H1 (cell line): ENCODE results near the gene CDC27. TPM values are rescaled to one million over a fixed set of nuclear protein-coding genes. Genes with fewer than 3 reads are reported as not detected.

Experiments
- CTCF ChIA-PET: fragments of 300-600 bp; sonication (Branson Sonifier 250); formaldehyde crosslinking; loops from one replicate; lab custom pipeline; 2021; ENCODE audit not compliant: partially characterized antibody; lab: Charles Lee
- POLR2A ChIA-PET: fragments of 300-600 bp; sonication (Branson Sonifier 250); formaldehyde crosslinking; loops from one replicate; lab custom pipeline; 2021; ENCODE audit warnings: inconsistent platforms; ENCODE audit not compliant: partially characterized antibody; lab: Charles Lee
- DNase-seq, 2 experiments: peaks; one replicate each; pipeline versions ENCODE4 v3.0.0 to v3.0.0-alpha.2; 2010 to 2022; ENCODE audit warnings: low spot score in 2 of 2, low read depth in 1 of 2, mixed read lengths in 1 of 2
- FAIRE-seq: peaks from 2 replicates; lab custom pipeline; 2011; peaks lifted over from hg19 to GRCh38; lab: Jason Lieb, UNC
- H2AFZ ChIP-seq: 2 replicates; pipeline ENCODE4 v1.8.1; 2012; ENCODE audit warnings: low read length, inconsistent platforms
- H2AK5ac ChIP-seq: 2 replicates; pipeline ENCODE4 v1.6.1; 2013; ENCODE audit warnings: low read depth, low read length
- H2BK120ac ChIP-seq: replicated peaks from 2 replicates; pipeline ENCODE3; 2013; ENCODE audit warnings: low read depth, low read length, inconsistent platforms
- H2BK12ac ChIP-seq: 2 replicates; pipeline ENCODE4 v1.6.1; 2013; ENCODE audit warnings: low read depth, low read length
- H2BK15ac ChIP-seq: 2 replicates; pipeline ENCODE4 v1.6.1; 2013; ENCODE audit warnings: low read length
- H2BK20ac ChIP-seq: 2 replicates; pipeline ENCODE4 v1.6.1; 2013; ENCODE audit warnings: low read length
- H2BK5ac ChIP-seq: 2 replicates; pipeline ENCODE4 v1.6.1; 2013; ENCODE audit warnings: low read depth, low read length
- H3K14ac ChIP-seq: 2 replicates; pipeline ENCODE4 v1.6.1; 2013; ENCODE audit warnings: inconsistent platforms; ENCODE audit not compliant: insufficient read length
- H3K18ac ChIP-seq: 2 replicates; pipeline ENCODE4 v1.6.1; 2013; ENCODE audit warnings: low read length; ENCODE audit errors: extremely low read depth
- H3K23ac ChIP-seq: 2 replicates; pipeline ENCODE4 v1.6.1; 2013; ENCODE audit warnings: inconsistent platforms; ENCODE audit not compliant: insufficient read length
- H3K23me2 ChIP-seq: 2 replicates; pipeline ENCODE4 v1.6.1; 2013; ENCODE audit warnings: low read depth, low read length
- H3K27ac ChIP-seq: 2 replicates; pipeline ENCODE4 v1.6.1; 2011; ENCODE audit warnings: low read depth, low read length, inconsistent platforms
- H3K27me3 ChIP-seq, 4 experiments: replicated peaks in 1 of 4; 1 replicate in 1 of 4; 2 replicates in 3 of 4; pipeline versions ENCODE4 v1.6.1 to v1.8.1; 2011 to 2013; ENCODE audit warnings: low read length in 3 of 4, mild to moderate bottlenecking in 3 of 4, inconsistent platforms in 2 of 4, mixed read lengths in 2 of 4, moderate library complexity in 1 of 4; ENCODE audit not compliant: control insufficient read depth in 3 of 4, insufficient read depth in 3 of 4; ENCODE audit errors: extremely low read depth in 1 of 4
- H3K36me3 ChIP-seq, 4 experiments: 2 replicates each; pipeline versions ENCODE4 v1.6.1 to v1.8.1; 2011 to 2013; ENCODE audit warnings: mild to moderate bottlenecking in 4 of 4, low read length in 3 of 4, moderate library complexity in 2 of 4, control low read depth in 1 of 4, inconsistent platforms in 1 of 4; ENCODE audit not compliant: insufficient read depth in 4 of 4, control insufficient read depth in 2 of 4
- H3K4ac ChIP-seq: replicated peaks from 2 replicates; pipeline ENCODE3; 2013; ENCODE audit warnings: low read length, low read depth, mixed read lengths, inconsistent platforms; ENCODE audit not compliant: insufficient read length
- H3K4me1 ChIP-seq, 4 experiments: replicated peaks in 1 of 4; 1 replicate in 1 of 4; 2 replicates in 3 of 4; pipeline versions ENCODE4 v1.6.1 to v1.8.1; 2011 to 2013; ENCODE audit warnings: low read length in 3 of 4, inconsistent platforms in 2 of 4, mixed read lengths in 1 of 4; ENCODE audit not compliant: insufficient read depth in 4 of 4, control insufficient read depth in 3 of 4
- H3K4me2 ChIP-seq, 2 experiments: 2 replicates each; pipeline versions ENCODE4 v1.6.1 to v1.8.1; 2011 to 2013; ENCODE audit warnings: low read depth in 2 of 2, low read length in 2 of 2, control low read depth in 1 of 2, inconsistent platforms in 1 of 2, mild to moderate bottlenecking in 1 of 2; ENCODE audit not compliant: insufficient read depth in 1 of 2
- H3K4me3 ChIP-seq, 4 experiments: fragments of 200-600, 300-600 bp in 1 of 4; sonication (generic), shearing (Covaris generic), sonication (Bioruptor Twin) in 1 of 4; 2 replicates each; pipeline versions ENCODE4 v1.5.1 to v1.8.1; 2011 to 2016; ENCODE audit warnings: low read length in 4 of 4, low read depth in 3 of 4, control low read depth in 2 of 4, inconsistent platforms in 2 of 4, mild to moderate bottlenecking in 2 of 4, mixed read lengths in 1 of 4, moderate library complexity in 1 of 4; ENCODE audit not compliant: insufficient read depth in 2 of 4; ENCODE audit errors: extremely low read depth in 1 of 4
- H3K56ac ChIP-seq: replicated peaks from 2 replicates; pipeline ENCODE3; 2013; ENCODE audit warnings: low read depth, mild to moderate bottlenecking, mixed read lengths, low read length, inconsistent platforms; ENCODE audit not compliant: insufficient read length
- H3K79me1 ChIP-seq: 2 replicates; pipeline ENCODE4 v1.6.1; 2013; ENCODE audit warnings: low read depth, low read length, control low read depth
- H3K79me2 ChIP-seq, 2 experiments: 2 replicates each; pipeline versions ENCODE4 v1.6.1 to v1.8.1; 2012 to 2013; ENCODE audit warnings: low read length in 2 of 2, mild to moderate bottlenecking in 2 of 2, inconsistent platforms in 1 of 2; ENCODE audit not compliant: insufficient read depth in 2 of 2, control insufficient read depth in 1 of 2
- H3K9ac ChIP-seq, 4 experiments: replicated peaks in 1 of 4; 1 replicate in 1 of 4; 2 replicates in 3 of 4; pipeline versions ENCODE4 v1.6.1 to v1.8.1; 2011 to 2013; ENCODE audit warnings: low read depth in 3 of 4, low read length in 3 of 4, control low read depth in 2 of 4, mild to moderate bottlenecking in 2 of 4, moderate library complexity in 2 of 4, inconsistent platforms in 1 of 4; ENCODE audit errors: extremely low read depth in 1 of 4
- H3K9me3 ChIP-seq, 2 experiments: 2 replicates each; pipeline versions ENCODE4 v1.6.1 to v1.8.1; 2012 to 2013; ENCODE audit warnings: mild to moderate bottlenecking in 2 of 2, moderate library complexity in 2 of 2, control low read depth in 1 of 2, inconsistent platforms in 1 of 2, low read depth in 1 of 2, low read length in 1 of 2, mixed read lengths in 1 of 2; ENCODE audit not compliant: insufficient read depth in 2 of 2
- H4K20me1 ChIP-seq, 2 experiments: replicated peaks in 1 of 2; 2 replicates each; pipeline versions ENCODE3 to v1.8.1; 2011 to 2013; ENCODE audit warnings: inconsistent platforms in 2 of 2, low read length in 2 of 2, mild to moderate bottlenecking in 1 of 2; ENCODE audit not compliant: insufficient read depth in 2 of 2, control insufficient read depth in 1 of 2
- H4K5ac ChIP-seq: 2 replicates; pipeline ENCODE4 v1.6.1; 2013; ENCODE audit warnings: low read length, low read depth, mixed read lengths, inconsistent platforms; ENCODE audit not compliant: insufficient read length
- H4K8ac ChIP-seq: 2 replicates; pipeline ENCODE4 v1.8.0; 2013; ENCODE audit warnings: mild to moderate bottlenecking, moderate library complexity, low read length, inconsistent platforms; ENCODE audit not compliant: insufficient read depth; ENCODE audit errors: extremely low read depth
- H4K91ac ChIP-seq: replicated peaks from 2 replicates; pipeline ENCODE3; 2013; ENCODE audit warnings: low read length, mixed read lengths, inconsistent platforms; ENCODE audit not compliant: insufficient read length
- CHD2 ChIP-seq: IDR thresholded peaks from 2 replicates; pipeline ENCODE4 v1.6.1; 2012; ENCODE audit warnings: low read length, improper control_type of control experiment
- CTBP2 ChIP-seq: IDR thresholded peaks from 2 replicates; pipeline ENCODE4 v1.7.0; 2011; ENCODE audit warnings: borderline replicate concordance, mild to moderate bottlenecking, moderate library complexity, mixed read lengths, low read length; ENCODE audit not compliant: insufficient read depth, insufficient read length
- CTCF ChIP-seq, 3 experiments: IDR thresholded peaks; 1 replicate in 2 of 3; 2 replicates in 1 of 3; pipeline versions ENCODE4 v1.5.1 to v1.6.1; 2011; ENCODE audit warnings: low read length in 3 of 3, mild to moderate bottlenecking in 3 of 3, inconsistent platforms in 2 of 3, low read depth in 1 of 3, moderate library complexity in 1 of 3; ENCODE audit not compliant: insufficient read depth in 1 of 3; ENCODE audit errors: control extremely low read depth in 1 of 3
- EGR1 ChIP-seq: IDR thresholded peaks from 2 replicates; pipeline ENCODE4 v1.6.1; 2011; ENCODE audit warnings: low read depth, low read length, borderline replicate concordance
- EZH2 ChIP-seq: fragments of 200-600 bp; sonication (generic); IDR thresholded peaks from 2 replicates; pipeline ENCODE4 v1.7.1; 2012; ENCODE audit warnings: low read depth, mild to moderate bottlenecking, moderate library complexity, low read length, inconsistent platforms; ENCODE audit not compliant: severe bottlenecking
- KDM1A ChIP-seq: fragments of 200-600, 300-600 bp; sonication (generic); IDR thresholded peaks from 2 replicates; pipeline ENCODE4 v1.7.1; 2016; ENCODE audit warnings: mild to moderate bottlenecking, low read length, borderline replicate concordance
- NRF1 ChIP-seq: IDR thresholded peaks from 2 replicates; pipeline ENCODE4 v1.6.1; 2011; ENCODE audit warnings: mild to moderate bottlenecking, low read depth, low read length, improper control_type of control experiment
- RXRA ChIP-seq: IDR thresholded peaks from 2 replicates; pipeline ENCODE4 v1.6.1; 2011; ENCODE audit warnings: low read depth, mild to moderate bottlenecking, low read length, moderate library complexity; ENCODE audit not compliant: insufficient read depth
- SAP30 ChIP-seq: fragments of 300-600 bp; sonication (generic); IDR thresholded peaks from 2 replicates; pipeline ENCODE4 v1.7.1; 2012; ENCODE audit warnings: low read length, moderate library complexity, mild to moderate bottlenecking, inconsistent platforms; ENCODE audit not compliant: insufficient read depth, insufficient replicate concordance
- SP1 ChIP-seq: IDR thresholded peaks from 2 replicates; pipeline ENCODE4 v1.6.1; 2011; ENCODE audit warnings: low read depth, low read length
- TEAD4 ChIP-seq: IDR thresholded peaks from 2 replicates; pipeline ENCODE4 v1.6.1; 2012; ENCODE audit warnings: low read depth, low read length, inconsistent platforms, mixed read lengths
- WGBS, 2 experiments: shearing (Covaris generic) in 1 of 2; methylation state at CpG; one replicate each; pipeline versions ENCODE4 v1.1.6 to v1.1.7; 2013 to 2015; ENCODE audit warnings: low lambda C conversion rate in 2 of 2, mixed read lengths in 2 of 2, inconsistent platforms in 1 of 2, low coverage in 1 of 2, missing lambda C conversion rate in 1 of 2; ENCODE audit not compliant: insufficient replicate concordance in 2 of 2, insufficient coverage in 1 of 2, insufficient read length in 1 of 2; ENCODE audit errors: extremely low coverage in 1 of 2, missing lambda C conversion rate in 1 of 2; 5-methylcytosine and 5-hydroxymethylcytosine counted together
- polyA plus RNA-seq, 7 experiments: library from polyadenylated mRNA; depleted of rRNA in 3 of 7; stranded (reverse) in 5 of 7; unstranded in 2 of 7; fragments of >200 nt in 5 of 7; fragments of 200-250 nt in 2 of 7; gene quantifications; 1 replicate in 5 of 7; 2 replicates in 1 of 7; 4 replicates in 1 of 7; pipeline versions ENCODE4 v1.2.1 to v1.2.3, GENCODE V29; 2011 to 2013; ENCODE audit warnings: missing spikeins in 2 of 7, mixed read lengths in 2 of 7
- total RNA-seq: library from RNA; stranded (reverse); fragmentation: NEBNext Ultra II Directional; extraction: Animal tissue kit (Norgen Biotek cat#: 25700); gene quantifications from 2 replicates; pipeline ENCODE4 v1.2.1, GENCODE V29; 2021

CDC27 gene
- total and polyA plus RNA-seq, 2 of the 8 experiments (the other 6 are each of a cell fraction or from before 2014, with no cell fraction given), result 41.9 to 87.5 TPM

GRCh38 chr17:47223007-47223406 lies 33.9 kb upstream of the CDC27 start:
- Histone ChIP-seq H3K4me2 (no peak overlapping the region), H3K9ac (no peak overlapping the region), H3K79me2 (no peaks in the 10 kb centered on the region), H3K56ac (no peak overlapping the region), H3K27ac (no peak overlapping the region), H3K23ac (no peak overlapping the region), H3K36me3 (no peaks in the 10 kb centered on the region), H4K8ac (no peak overlapping the region), H3K18ac (no peak overlapping the region), H3K79me1 (no peaks in the 10 kb centered on the region), H4K20me1 (no peaks in the 10 kb centered on the region), H2BK20ac (no peak overlapping the region), H2BK15ac (no peak overlapping the region), H3K4me1 (peaks cover 0 to 7% (median 4%) of the 10 kb centered on the region in 4 experiments; a peak in 6 of 7 replicates), H3K9me3 (peaks cover 0 to 10% of the 10 kb centered on the region in 2 experiments; a peak in 2 of 4 replicates), H2AFZ (no peak overlapping the region), H4K91ac (no peak overlapping the region), H3K14ac (no peak overlapping the region), H2BK12ac (no peak overlapping the region), H2BK5ac (no peak overlapping the region), H2BK120ac (no peak overlapping the region), H3K23me2 (no peaks in the 10 kb centered on the region), H3K27me3 (no peaks in the 10 kb centered on the region), H3K4me3 (no peak overlapping the region), H3K4ac (no peak overlapping the region), H2AK5ac (no peak overlapping the region), H4K5ac (no peak overlapping the region)
- POLR2A ChIA-PET, result no interaction called here
- CTCF ChIA-PET, result no interaction called here
- no peak for DNase-seq
- WGBS, 2 experiments, result 84% methylated on average over 3 of the region's 3 CpGs; no CpG with 5 or more reads in 1 of the 2 experiments
- no peak for FAIRE-seq
- TF ChIP-seq NRF1 (no peak), CTBP2 (no peak), KDM1A (no peak), TEAD4 (no peak), SP1 (no peak), CHD2 (no peak), SAP30 (no peak), RXRA (no peak), EZH2 (no peak), EGR1 (no peak), CTCF (IDR thresholded peaks at IDR 0.05; ENCODE audit: control extremely low read depth in 1 of 3, insufficient read depth in 1 of 3, low read depth in 1 of 3, low read length in 3 of 3) (no peak)
